Measurements from ENCODE around the gene CA9. TPM values are rescaled to one million over a fixed set of nuclear protein-coding genes. Genes with fewer than 3 reads are reported as not detected.

CA9 gene
- total and polyA plus RNA-seq, 2 donors (not counting 3 experiments of a cell fraction or from before 2014, with no cell fraction given): 0.18 TPM; not detected in 1

GRCh38 chr9:35691334-35691650 is 17.6 kb downstream of the CA9 start:
- POLR2A ChIA-PET: interaction anchor here (1.1 to 1.7 kb wide), 5 partner anchors 11 to 36 kb away, joined by 3 to 7 read pairs (median 5); partner anchors contain the start of gene ARHGEF39
- CTCF ChIA-PET: interaction anchor here (1.0 to 13.5 kb wide), 5 partner anchors 22 to 88 kb away, joined by 3 to 227 read pairs (median 6); partner anchors contain the start of genes ARHGEF39, CCDC107 and RMRP
- Histone ChIP-seq H3K27me3 (ENCODE audit: control insufficient read depth in 2 of 2, insufficient read depth in 2 of 2, low read length in 2 of 2) (no peaks in the 10 kb centered on the region), H3K4me1 (ENCODE audit: control insufficient read depth, extremely low read depth, insufficient read depth, low read length) (peaks cover 28% of the 10 kb centered on the region), H2AFZ (ENCODE audit: low read depth, low read length) (peak overlapping the region; percentile 45), H3K9ac (replicated peaks; ENCODE audit: extremely low read depth, insufficient read depth, low read length) (no peak overlapping the region), H3K79me2 (ENCODE audit: control insufficient read depth, insufficient read depth, low read length) (peaks cover 34% of the 10 kb centered on the region), H3K36me3 (ENCODE audit: control insufficient read depth in 2 of 2, extremely low read depth in 1 of 2, insufficient read depth in 2 of 2, low read length in 2 of 2) (peaks cover 6 to 7% of the 10 kb centered on the region in 2 experiments), H4K20me1 (replicated peaks; ENCODE audit: control insufficient read depth, extremely low read depth, insufficient read depth, low read length) (no peaks in the 10 kb centered on the region), H3K9me1 (replicated peaks; ENCODE audit: control insufficient read depth, extremely low read depth, insufficient read depth, low read length) (no peaks in the 10 kb centered on the region), H3K4me2 (ENCODE audit: insufficient read depth, low read length) (peak overlapping the region; percentile 48), H3K27ac (ENCODE audit: insufficient read depth, low read depth, low read length) (peak overlapping the region; percentile 13), H3K9me3 (replicated peaks; ENCODE audit: control insufficient read depth, insufficient read depth, low read length) (no peaks in the 10 kb centered on the region), H3K4me3 (replicated peaks in 1 of 3; ENCODE audit: insufficient read depth in 1 of 3, low read depth in 1 of 3, low read length in 3 of 3) (peak overlapping the region; percentile 60 to 70 (median 66))
- intact Hi-C loops (cut with micrococcal nuclease) (loop anchor here (2.0 kb wide), 1 partner anchor 42 kb away; the partner anchor contains the start of genes CREB3 and TLN1), dilution Hi-C loops (cut with MboI; ENCODE audit: extremely low pct_ligation_motif_present, low sequenced_read_pairs) (no loop called here)
- DNase-seq (ENCODE audit: low read depth, low spot score): no peak
- FAIRE-seq: no peak
- TF ChIP-seq GATA2 (IDR thresholded peaks at IDR 0.05; ENCODE audit: insufficient read depth, insufficient read length, low read depth, low read length) (no peak), CTCF (IDR thresholded peaks at IDR 0.05; ENCODE audit: extremely low read depth in 1 of 2, insufficient read depth in 1 of 2, low read depth in 1 of 2, low read length in 2 of 2) (no peak), POLR2AphosphoS5 (IDR thresholded peaks at IDR 0.05; ENCODE audit: insufficient read depth, low read depth, low read length) (no peak), POLR2A (IDR thresholded peaks at IDR 0.05; ENCODE audit: low read depth, low read length) (no peak), JUN (IDR thresholded peaks at IDR 0.05; ENCODE audit: borderline replicate concordance, insufficient read depth, insufficient read length, low read depth) (no peak), MYC (IDR thresholded peaks at IDR 0.05; ENCODE audit: low read depth, low read length) (no peak), FOS (IDR thresholded peaks at IDR 0.05; ENCODE audit: borderline replicate concordance, insufficient read depth, low read length) (no peak)
- no TSS peak for BruUV-seq (replicated peaks)
